H1 (cell line): ENCODE data around the gene MGAT5. TPM values are rescaled to one million over a fixed set of nuclear protein-coding genes. Genes with fewer than 3 reads are reported as not detected.
"Not testable (repeated sequence)": the region's sequence is repeated elsewhere in the genome, so short reads cannot be mapped to it uniquely, and the experiment has no call there.

Source experiments
- CTCF ChIA-PET: fragments of 300-600 bp; sonication (Branson Sonifier 250); formaldehyde crosslinking; loops from one replicate; lab custom pipeline; 2021; ENCODE audit not compliant: partially characterized antibody; lab: Charles Lee
- POLR2A ChIA-PET: fragments of 300-600 bp; sonication (Branson Sonifier 250); formaldehyde crosslinking; loops from one replicate; lab custom pipeline; 2021; ENCODE audit warnings: inconsistent platforms; ENCODE audit not compliant: partially characterized antibody; lab: Charles Lee
- DNase-seq, 2 experiments: peaks; one replicate each; pipeline versions ENCODE4 v3.0.0 to v3.0.0-alpha.2; 2010 to 2022; ENCODE audit warnings: low spot score in 2 of 2, low read depth in 1 of 2, mixed read lengths in 1 of 2
- FAIRE-seq: peaks from 2 replicates; lab custom pipeline; 2011; peaks lifted over from hg19 to GRCh38; lab: Jason Lieb, UNC
- H2AFZ ChIP-seq: 2 replicates; pipeline ENCODE4 v1.8.1; 2012; ENCODE audit warnings: low read length, inconsistent platforms
- H2AK5ac ChIP-seq: 2 replicates; pipeline ENCODE4 v1.6.1; 2013; ENCODE audit warnings: low read depth, low read length
- H2BK120ac ChIP-seq: replicated peaks from 2 replicates; pipeline ENCODE3; 2013; ENCODE audit warnings: low read depth, low read length, inconsistent platforms
- H2BK12ac ChIP-seq: 2 replicates; pipeline ENCODE4 v1.6.1; 2013; ENCODE audit warnings: low read depth, low read length
- H2BK15ac ChIP-seq: 2 replicates; pipeline ENCODE4 v1.6.1; 2013; ENCODE audit warnings: low read length
- H2BK20ac ChIP-seq: 2 replicates; pipeline ENCODE4 v1.6.1; 2013; ENCODE audit warnings: low read length
- H2BK5ac ChIP-seq: 2 replicates; pipeline ENCODE4 v1.6.1; 2013; ENCODE audit warnings: low read depth, low read length
- H3K14ac ChIP-seq: 2 replicates; pipeline ENCODE4 v1.6.1; 2013; ENCODE audit warnings: inconsistent platforms; ENCODE audit not compliant: insufficient read length
- H3K18ac ChIP-seq: 2 replicates; pipeline ENCODE4 v1.6.1; 2013; ENCODE audit warnings: low read length; ENCODE audit errors: extremely low read depth
- H3K23ac ChIP-seq: 2 replicates; pipeline ENCODE4 v1.6.1; 2013; ENCODE audit warnings: inconsistent platforms; ENCODE audit not compliant: insufficient read length
- H3K23me2 ChIP-seq: 2 replicates; pipeline ENCODE4 v1.6.1; 2013; ENCODE audit warnings: low read depth, low read length
- H3K27ac ChIP-seq: 2 replicates; pipeline ENCODE4 v1.6.1; 2011; ENCODE audit warnings: low read depth, low read length, inconsistent platforms
- H3K27me3 ChIP-seq, 4 experiments: replicated peaks in 1 of 4; 1 replicate in 1 of 4; 2 replicates in 3 of 4; pipeline versions ENCODE4 v1.6.1 to v1.8.1; 2011 to 2013; ENCODE audit warnings: low read length in 3 of 4, mild to moderate bottlenecking in 3 of 4, inconsistent platforms in 2 of 4, mixed read lengths in 2 of 4, moderate library complexity in 1 of 4; ENCODE audit not compliant: control insufficient read depth in 3 of 4, insufficient read depth in 3 of 4; ENCODE audit errors: extremely low read depth in 1 of 4
- H3K36me3 ChIP-seq, 4 experiments: 2 replicates each; pipeline versions ENCODE4 v1.6.1 to v1.8.1; 2011 to 2013; ENCODE audit warnings: mild to moderate bottlenecking in 4 of 4, low read length in 3 of 4, moderate library complexity in 2 of 4, control low read depth in 1 of 4, inconsistent platforms in 1 of 4; ENCODE audit not compliant: insufficient read depth in 4 of 4, control insufficient read depth in 2 of 4
- H3K4ac ChIP-seq: replicated peaks from 2 replicates; pipeline ENCODE3; 2013; ENCODE audit warnings: low read length, low read depth, mixed read lengths, inconsistent platforms; ENCODE audit not compliant: insufficient read length
- H3K4me1 ChIP-seq, 4 experiments: replicated peaks in 1 of 4; 1 replicate in 1 of 4; 2 replicates in 3 of 4; pipeline versions ENCODE4 v1.6.1 to v1.8.1; 2011 to 2013; ENCODE audit warnings: low read length in 3 of 4, inconsistent platforms in 2 of 4, mixed read lengths in 1 of 4; ENCODE audit not compliant: insufficient read depth in 4 of 4, control insufficient read depth in 3 of 4
- H3K4me2 ChIP-seq, 2 experiments: 2 replicates each; pipeline versions ENCODE4 v1.6.1 to v1.8.1; 2011 to 2013; ENCODE audit warnings: low read depth in 2 of 2, low read length in 2 of 2, control low read depth in 1 of 2, inconsistent platforms in 1 of 2, mild to moderate bottlenecking in 1 of 2; ENCODE audit not compliant: insufficient read depth in 1 of 2
- H3K4me3 ChIP-seq, 4 experiments: fragments of 200-600, 300-600 bp in 1 of 4; sonication (generic), shearing (Covaris generic), sonication (Bioruptor Twin) in 1 of 4; 2 replicates each; pipeline versions ENCODE4 v1.5.1 to v1.8.1; 2011 to 2016; ENCODE audit warnings: low read length in 4 of 4, low read depth in 3 of 4, control low read depth in 2 of 4, inconsistent platforms in 2 of 4, mild to moderate bottlenecking in 2 of 4, mixed read lengths in 1 of 4, moderate library complexity in 1 of 4; ENCODE audit not compliant: insufficient read depth in 2 of 4; ENCODE audit errors: extremely low read depth in 1 of 4
- H3K56ac ChIP-seq: replicated peaks from 2 replicates; pipeline ENCODE3; 2013; ENCODE audit warnings: low read depth, mild to moderate bottlenecking, mixed read lengths, low read length, inconsistent platforms; ENCODE audit not compliant: insufficient read length
- H3K79me1 ChIP-seq: 2 replicates; pipeline ENCODE4 v1.6.1; 2013; ENCODE audit warnings: low read depth, low read length, control low read depth
- H3K79me2 ChIP-seq, 2 experiments: 2 replicates each; pipeline versions ENCODE4 v1.6.1 to v1.8.1; 2012 to 2013; ENCODE audit warnings: low read length in 2 of 2, mild to moderate bottlenecking in 2 of 2, inconsistent platforms in 1 of 2; ENCODE audit not compliant: insufficient read depth in 2 of 2, control insufficient read depth in 1 of 2
- H3K9ac ChIP-seq, 4 experiments: replicated peaks in 1 of 4; 1 replicate in 1 of 4; 2 replicates in 3 of 4; pipeline versions ENCODE4 v1.6.1 to v1.8.1; 2011 to 2013; ENCODE audit warnings: low read depth in 3 of 4, low read length in 3 of 4, control low read depth in 2 of 4, mild to moderate bottlenecking in 2 of 4, moderate library complexity in 2 of 4, inconsistent platforms in 1 of 4; ENCODE audit errors: extremely low read depth in 1 of 4
- H3K9me3 ChIP-seq, 2 experiments: 2 replicates each; pipeline versions ENCODE4 v1.6.1 to v1.8.1; 2012 to 2013; ENCODE audit warnings: mild to moderate bottlenecking in 2 of 2, moderate library complexity in 2 of 2, control low read depth in 1 of 2, inconsistent platforms in 1 of 2, low read depth in 1 of 2, low read length in 1 of 2, mixed read lengths in 1 of 2; ENCODE audit not compliant: insufficient read depth in 2 of 2
- H4K20me1 ChIP-seq, 2 experiments: replicated peaks in 1 of 2; 2 replicates each; pipeline versions ENCODE3 to v1.8.1; 2011 to 2013; ENCODE audit warnings: inconsistent platforms in 2 of 2, low read length in 2 of 2, mild to moderate bottlenecking in 1 of 2; ENCODE audit not compliant: insufficient read depth in 2 of 2, control insufficient read depth in 1 of 2
- H4K5ac ChIP-seq: 2 replicates; pipeline ENCODE4 v1.6.1; 2013; ENCODE audit warnings: low read length, low read depth, mixed read lengths, inconsistent platforms; ENCODE audit not compliant: insufficient read length
- H4K8ac ChIP-seq: 2 replicates; pipeline ENCODE4 v1.8.0; 2013; ENCODE audit warnings: mild to moderate bottlenecking, moderate library complexity, low read length, inconsistent platforms; ENCODE audit not compliant: insufficient read depth; ENCODE audit errors: extremely low read depth
- H4K91ac ChIP-seq: replicated peaks from 2 replicates; pipeline ENCODE3; 2013; ENCODE audit warnings: low read length, mixed read lengths, inconsistent platforms; ENCODE audit not compliant: insufficient read length
- WGBS, 2 experiments: shearing (Covaris generic) in 1 of 2; methylation state at CpG; one replicate each; pipeline versions ENCODE4 v1.1.6 to v1.1.7; 2013 to 2015; ENCODE audit warnings: low lambda C conversion rate in 2 of 2, mixed read lengths in 2 of 2, inconsistent platforms in 1 of 2, low coverage in 1 of 2, missing lambda C conversion rate in 1 of 2; ENCODE audit not compliant: insufficient replicate concordance in 2 of 2, insufficient coverage in 1 of 2, insufficient read length in 1 of 2; ENCODE audit errors: extremely low coverage in 1 of 2, missing lambda C conversion rate in 1 of 2; 5-methylcytosine and 5-hydroxymethylcytosine counted together
- polyA plus RNA-seq, 7 experiments: library from polyadenylated mRNA; depleted of rRNA in 3 of 7; stranded (reverse) in 5 of 7; unstranded in 2 of 7; fragments of >200 nt in 5 of 7; fragments of 200-250 nt in 2 of 7; gene quantifications; 1 replicate in 5 of 7; 2 replicates in 1 of 7; 4 replicates in 1 of 7; pipeline versions ENCODE4 v1.2.1 to v1.2.3, GENCODE V29; 2011 to 2013; ENCODE audit warnings: missing spikeins in 2 of 7, mixed read lengths in 2 of 7
- total RNA-seq: library from RNA; stranded (reverse); fragmentation: NEBNext Ultra II Directional; extraction: Animal tissue kit (Norgen Biotek cat#: 25700); gene quantifications from 2 replicates; pipeline ENCODE4 v1.2.1, GENCODE V29; 2021

Gene MGAT5
- total and polyA plus RNA-seq, 2 of the 8 experiments (the other 6 are each of a cell fraction or from before 2014, with no cell fraction given): 11.2 to 49.2 TPM

- H3K4ac ChIP-seq, H3K4me1 ChIP-seq, H3K4me2 ChIP-seq, H2BK20ac ChIP-seq, FAIRE-seq, H2BK5ac ChIP-seq, H3K36me3 ChIP-seq, H3K9ac ChIP-seq, H3K23ac ChIP-seq, H3K27me3 ChIP-seq, H2AFZ ChIP-seq, H3K4me3 ChIP-seq, H3K14ac ChIP-seq, H3K79me2 ChIP-seq, DNase-seq, H3K23me2 ChIP-seq, H2BK120ac ChIP-seq, H2BK15ac ChIP-seq, H2AK5ac ChIP-seq, H4K5ac ChIP-seq, H3K9me3 ChIP-seq, H3K27ac ChIP-seq, H3K79me1 ChIP-seq, POLR2A ChIA-PET, H3K56ac ChIP-seq, H3K18ac ChIP-seq, H4K8ac ChIP-seq, H2BK12ac ChIP-seq, H4K91ac ChIP-seq, CTCF ChIA-PET: not testable (repeated sequence)
- 79% methylated on average over 3 of the region's 3 CpGs; no CpG with 5 or more reads in 1 of the 2 experiments for WGBS, 2 experiments
- H4K20me1 ChIP-seq: peaks cover 0 to 11% of the 10 kb centered on the region in 2 experiments
These were observed 40.7 kb downstream of the MGAT5 start for GRCh38 chr2:134294598-134294997.
